ENCODE data around the gene NALCN.

DNA sequence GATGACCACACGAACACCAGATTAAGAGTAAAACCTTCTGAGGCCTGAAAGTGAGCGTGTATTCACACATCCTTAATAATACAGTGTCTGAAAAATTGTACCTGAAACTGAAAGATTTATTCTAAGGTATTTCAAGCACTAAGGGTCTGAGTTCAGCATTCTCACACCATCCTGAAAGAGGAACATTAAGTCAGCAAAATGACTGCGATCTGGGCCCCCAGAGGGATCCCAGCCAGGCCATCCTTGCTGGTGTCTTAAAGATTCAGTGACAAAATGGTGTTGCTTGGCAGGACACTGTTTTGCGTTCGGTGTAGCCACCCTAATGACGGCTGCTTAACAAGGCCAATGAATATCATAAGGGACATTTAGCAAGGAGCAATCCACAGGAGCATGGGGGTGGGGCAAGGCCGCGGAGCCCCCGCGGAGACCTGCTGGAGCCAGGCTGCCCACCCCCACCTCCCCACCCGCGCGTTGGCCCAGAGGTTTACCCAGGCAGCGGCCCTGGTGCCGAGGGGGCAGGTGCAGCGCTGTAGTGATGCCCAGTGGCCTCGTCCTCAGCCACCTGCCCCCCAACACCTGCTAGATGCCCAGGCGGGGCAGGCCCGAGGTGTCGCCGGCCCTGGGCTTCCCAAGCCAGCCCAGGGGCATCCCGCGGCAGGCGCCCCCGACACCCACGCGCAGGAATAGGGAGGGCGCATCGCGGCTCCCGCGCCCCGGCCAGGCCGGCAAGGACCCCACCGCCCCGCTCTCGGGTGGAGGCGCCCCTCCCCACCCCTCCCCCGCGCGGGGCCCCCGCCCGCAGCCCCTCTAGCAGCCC lies 742 bp downstream of the NALCN start:
- TF ChIP-seq, protein P1, sequence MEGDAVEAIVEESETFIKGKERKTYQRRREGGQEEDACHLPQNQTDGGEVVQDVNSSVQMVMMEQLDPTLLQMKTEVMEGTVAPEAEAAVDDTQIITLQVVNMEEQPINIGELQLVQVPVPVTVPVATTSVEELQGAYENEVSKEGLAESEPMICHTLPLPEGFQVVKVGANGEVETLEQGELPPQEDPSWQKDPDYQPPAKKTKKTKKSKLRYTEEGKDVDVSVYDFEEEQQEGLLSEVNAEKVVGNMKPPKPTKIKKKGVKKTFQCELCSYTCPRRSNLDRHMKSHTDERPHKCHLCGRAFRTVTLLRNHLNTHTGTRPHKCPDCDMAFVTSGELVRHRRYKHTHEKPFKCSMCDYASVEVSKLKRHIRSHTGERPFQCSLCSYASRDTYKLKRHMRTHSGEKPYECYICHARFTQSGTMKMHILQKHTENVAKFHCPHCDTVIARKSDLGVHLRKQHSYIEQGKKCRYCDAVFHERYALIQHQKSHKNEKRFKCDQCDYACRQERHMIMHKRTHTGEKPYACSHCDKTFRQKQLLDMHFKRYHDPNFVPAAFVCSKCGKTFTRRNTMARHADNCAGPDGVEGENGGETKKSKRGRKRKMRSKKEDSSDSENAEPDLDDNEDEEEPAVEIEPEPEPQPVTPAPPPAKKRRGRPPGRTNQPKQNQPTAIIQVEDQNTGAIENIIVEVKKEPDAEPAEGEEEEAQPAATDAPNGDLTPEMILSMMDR (IDR thresholded peaks at IDR 0.05 in 4 of 5, conservative IDR thresholded peaks at IDR 0.05 in 1 of 5): no peak
- no peak for TF ChIP-seq POLR2A (IDR thresholded peaks at IDR 0.05)

All from gastrocnemius medialis (tissue), 4 donors.